Caco-2 (cell line): ENCODE measurements around the gene PRTN3. TPM values are rescaled to one million over a fixed set of nuclear protein-coding genes. Genes with fewer than 3 reads are reported as not detected.

ENCODE experiments used
- BruUV-seq: library from RNA; stranded (reverse); fragments of 400-500 nt; replicated peaks from 2 replicates; lab custom pipeline; 2021; lab: Mats Ljungman, UMichigan
- CTCF ChIA-PET: fragments of 300-600 bp; sonication (Branson Sonifier 250); formaldehyde crosslinking; loops from one replicate; lab custom pipeline; 2022; ENCODE audit warnings: antibody characterized with exemption; lab: Charles Lee
- POLR2A ChIA-PET: fragments of 300-600 bp; sonication (Branson Sonifier 250); formaldehyde crosslinking; loops from one replicate; lab custom pipeline; 2022; ENCODE audit warnings: antibody characterized with exemption; lab: Charles Lee
- DNase-seq, 2 experiments: peaks; one replicate each; pipeline versions ENCODE4 v3.0.0 to v3.0.0-alpha.2; 2020 to 2022
- H3K27me3 ChIP-seq: replicated peaks from 2 replicates; pipeline ENCODE4 v1.6.0; 2011; ENCODE audit warnings: low read length; ENCODE audit not compliant: control insufficient read depth, insufficient read depth
- H3K36me3 ChIP-seq: 2 replicates; pipeline ENCODE4 v1.5.1; 2011; ENCODE audit warnings: low read length; ENCODE audit not compliant: control insufficient read depth, insufficient read depth
- H3K4me1 ChIP-seq: fragments of 250-450 bp; sonication (Bioruptor Pico); 2 replicates; pipeline ENCODE4 v1.5.1; 2020; ENCODE audit warnings: mild to moderate bottlenecking
- H3K4me3 ChIP-seq: 2 replicates; pipeline ENCODE4 v1.5.1; 2011; ENCODE audit warnings: low read depth, mild to moderate bottlenecking, control low read depth, low read length
- H3K9me3 ChIP-seq: fragments of 250-450 bp; sonication (Bioruptor Pico); 2 replicates; pipeline ENCODE4 v1.5.1; 2020; ENCODE audit warnings: mild to moderate bottlenecking, moderate library complexity
- H3K27ac Mint-ChIP-seq: one replicate; pipeline ENCODE4 v1.8.0; 2022; ENCODE audit warnings: mixed read lengths; ENCODE audit not compliant: unreplicated experiment
- H3K27me3 Mint-ChIP-seq: one replicate; pipeline ENCODE4 v1.8.0; 2022; ENCODE audit warnings: mixed read lengths; ENCODE audit not compliant: insufficient read depth, unreplicated experiment
- H3K36me3 Mint-ChIP-seq: one replicate; pipeline ENCODE4 v1.8.0; 2022; ENCODE audit warnings: mild to moderate bottlenecking, mixed read lengths; ENCODE audit not compliant: insufficient read depth, unreplicated experiment
- H3K4me1 Mint-ChIP-seq: one replicate; pipeline ENCODE4 v1.8.0; 2022; ENCODE audit warnings: low read depth, mixed read lengths; ENCODE audit not compliant: unreplicated experiment
- H3K4me3 Mint-ChIP-seq: one replicate; pipeline ENCODE4 v1.8.0; 2022; ENCODE audit warnings: mild to moderate bottlenecking, moderate library complexity, mixed read lengths; ENCODE audit not compliant: unreplicated experiment
- H3K9me3 Mint-ChIP-seq: one replicate; pipeline ENCODE4 v1.8.0; 2022; ENCODE audit warnings: mixed read lengths; ENCODE audit not compliant: unreplicated experiment
- intact Hi-C: fragments of 100-400 bp; cut with micrococcal nuclease; formaldehyde crosslinking; loops from one replicate; pipeline ENCODE4 v1.10.0; 2022; ENCODE audit not compliant: unreplicated experiment
- total RNA-seq: library from RNA; stranded (reverse); gene quantifications from 2 replicates; pipeline ENCODE4 v1.2.3, GENCODE V29; 2022
- TF ChIP-seq, protein P1 (sequence below), 2 experiments: fragments of 200-600 bp in 1 of 2; IDR thresholded peaks; 1 replicate in 1 of 2; 2 replicates in 1 of 2; pipeline versions ENCODE4 v1.5.1 to v1.8.0; 2011 to 2022; ENCODE audit warnings: antibody characterized with exemption in 1 of 2, control low read depth in 1 of 2, inconsistent platforms in 1 of 2, low read depth in 1 of 2, low read length in 1 of 2, mild to moderate bottlenecking in 1 of 2, moderate library complexity in 1 of 2; ENCODE audit not compliant: insufficient read depth in 1 of 2, severe bottlenecking in 1 of 2, unreplicated experiment in 1 of 2

The PRTN3 gene
- total RNA-seq, 1 experiment from 2014 or later, result 0.29 TPM

- POLR2A ChIA-PET, result no interaction called here
- TF ChIP-seq, protein P1, sequence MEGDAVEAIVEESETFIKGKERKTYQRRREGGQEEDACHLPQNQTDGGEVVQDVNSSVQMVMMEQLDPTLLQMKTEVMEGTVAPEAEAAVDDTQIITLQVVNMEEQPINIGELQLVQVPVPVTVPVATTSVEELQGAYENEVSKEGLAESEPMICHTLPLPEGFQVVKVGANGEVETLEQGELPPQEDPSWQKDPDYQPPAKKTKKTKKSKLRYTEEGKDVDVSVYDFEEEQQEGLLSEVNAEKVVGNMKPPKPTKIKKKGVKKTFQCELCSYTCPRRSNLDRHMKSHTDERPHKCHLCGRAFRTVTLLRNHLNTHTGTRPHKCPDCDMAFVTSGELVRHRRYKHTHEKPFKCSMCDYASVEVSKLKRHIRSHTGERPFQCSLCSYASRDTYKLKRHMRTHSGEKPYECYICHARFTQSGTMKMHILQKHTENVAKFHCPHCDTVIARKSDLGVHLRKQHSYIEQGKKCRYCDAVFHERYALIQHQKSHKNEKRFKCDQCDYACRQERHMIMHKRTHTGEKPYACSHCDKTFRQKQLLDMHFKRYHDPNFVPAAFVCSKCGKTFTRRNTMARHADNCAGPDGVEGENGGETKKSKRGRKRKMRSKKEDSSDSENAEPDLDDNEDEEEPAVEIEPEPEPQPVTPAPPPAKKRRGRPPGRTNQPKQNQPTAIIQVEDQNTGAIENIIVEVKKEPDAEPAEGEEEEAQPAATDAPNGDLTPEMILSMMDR (IDR thresholded peaks at IDR 0.05; ENCODE audit: insufficient read depth in 1 of 2, low read depth in 1 of 2, low read length in 1 of 2, severe bottlenecking in 1 of 2, unreplicated experiment in 1 of 2), result no peak
- no peak overlapping the region for H3K4me3 Mint-ChIP-seq
These were observed 15.9 kb upstream of the PRTN3 start for GRCh38 chr19:824885-825284.

DNA sequence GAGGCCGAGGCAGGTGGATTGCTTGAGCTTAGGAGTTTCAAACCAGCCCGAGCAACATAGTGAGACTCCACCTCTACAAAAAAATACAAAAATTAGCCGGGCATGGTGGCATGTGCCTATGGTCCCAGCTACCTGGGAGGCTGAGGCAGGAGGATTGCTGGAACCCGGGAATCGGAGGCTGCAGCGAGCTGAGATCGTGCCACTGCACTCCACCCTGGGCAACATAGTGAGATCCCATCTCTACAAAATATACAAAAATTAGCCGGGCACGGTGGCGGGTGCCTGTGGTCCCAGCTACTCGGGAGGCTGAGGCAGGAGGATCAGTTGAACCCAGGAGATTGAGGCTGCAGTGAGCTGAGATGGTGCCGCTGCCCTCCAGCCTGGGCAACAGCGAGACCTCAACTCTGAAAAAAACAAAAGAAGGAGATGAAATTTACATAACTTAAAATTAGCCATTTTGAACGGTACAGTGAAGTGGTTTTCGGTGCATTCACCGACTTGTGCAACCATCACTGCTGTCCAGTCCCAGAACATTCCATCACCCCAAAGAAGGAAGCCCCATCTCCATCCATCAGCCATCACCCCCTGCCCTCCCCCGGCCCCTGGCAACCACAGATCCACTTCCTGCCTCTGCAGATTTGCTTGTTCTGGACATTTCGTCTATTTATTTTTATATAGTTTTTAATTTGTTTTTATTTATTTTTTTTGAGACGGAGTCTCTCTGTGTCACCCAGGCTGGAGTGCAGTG lies 14.7 kb upstream of the PRTN3 start:
- Histone ChIP-seq H3K9me3 (no peaks in the 10 kb centered on the region), H3K4me1 (no peaks in the 10 kb centered on the region), H3K36me3 (no peaks in the 10 kb centered on the region), H3K27me3 (no peaks in the 10 kb centered on the region), H3K4me3 (no peak overlapping the region)
- no peaks in the 10 kb centered on the region for H3K27me3 Mint-ChIP-seq
- TF ChIP-seq, protein P1 (IDR thresholded peaks at IDR 0.05; ENCODE audit: insufficient read depth in 1 of 2, low read depth in 1 of 2, low read length in 1 of 2, severe bottlenecking in 1 of 2, unreplicated experiment in 1 of 2), result no peak
- ChIA-PET CTCF (no interaction called here), POLR2A (no interaction called here)
- no peak for DNase-seq
- H3K4me3 Mint-ChIP-seq, result no peak overlapping the region
- no TSS peak for BruUV-seq
- H3K27ac Mint-ChIP-seq, result no peak overlapping the region
- H3K9me3 Mint-ChIP-seq, result no peaks in the 10 kb centered on the region
- H3K4me1 Mint-ChIP-seq, result no peaks in the 10 kb centered on the region
- intact Hi-C loops, result no loop called here
- no peaks in the 10 kb centered on the region for H3K36me3 Mint-ChIP-seq

More at GRCh38 chr19:824885-825284, 15.9 kb upstream of the PRTN3 start:
- peaks cover 8% of the 10 kb centered on the region for H3K36me3 Mint-ChIP-seq
- no peak overlapping the region for H3K4me3 ChIP-seq
- CTCF ChIA-PET, result no interaction called here
- no peak for DNase-seq
- no peaks in the 10 kb centered on the region for H3K27me3 ChIP-seq
- H3K27ac Mint-ChIP-seq, result no peak overlapping the region
- no peaks in the 10 kb centered on the region for H3K4me1 ChIP-seq
- BruUV-seq, result no TSS peak
- intact Hi-C loops, result no loop called here
- H3K27me3 Mint-ChIP-seq, result no peaks in the 10 kb centered on the region
- no peaks in the 10 kb centered on the region for H3K36me3 ChIP-seq
- H3K9me3 Mint-ChIP-seq, result no peaks in the 10 kb centered on the region
- H3K4me1 Mint-ChIP-seq, result no peaks in the 10 kb centered on the region
- H3K9me3 ChIP-seq, result no peaks in the 10 kb centered on the region

DNA sequence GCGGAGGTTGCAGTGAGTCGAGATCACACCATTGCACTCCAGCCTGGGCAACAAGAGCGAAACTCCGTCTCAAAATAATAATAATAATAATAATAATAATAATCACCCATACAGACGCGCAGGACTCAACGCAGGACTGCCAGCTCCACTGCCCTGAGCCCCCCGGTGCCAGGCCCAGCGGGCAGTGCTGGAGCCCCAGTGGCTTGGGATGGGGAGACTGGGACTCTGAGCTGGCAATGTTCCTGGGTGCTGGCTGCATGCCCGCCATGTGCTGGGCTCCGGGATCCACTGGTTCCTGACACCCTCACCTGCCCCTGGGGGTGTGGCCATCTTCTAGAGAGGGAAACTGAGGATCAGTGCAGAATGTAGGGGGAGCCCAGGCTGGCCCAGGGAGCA lies 13.5 kb upstream of the PRTN3 start:
- Mint-ChIP-seq H3K4me1 (no peaks in the 10 kb centered on the region), H3K27ac (no peak overlapping the region), H3K27me3 (no peaks in the 10 kb centered on the region), H3K9me3 (no peaks in the 10 kb centered on the region), H3K4me3 (no peak overlapping the region), H3K36me3 (no peaks in the 10 kb centered on the region)
- no peaks in the 10 kb centered on the region for H3K4me1 ChIP-seq
- no peaks in the 10 kb centered on the region for H3K27me3 ChIP-seq
- no peaks in the 10 kb centered on the region for H3K9me3 ChIP-seq
- TF ChIP-seq, protein P1 (IDR thresholded peaks at IDR 0.05; ENCODE audit: insufficient read depth in 1 of 2, low read depth in 1 of 2, low read length in 1 of 2, severe bottlenecking in 1 of 2, unreplicated experiment in 1 of 2), result no peak
- BruUV-seq, result no TSS peak
- ChIA-PET CTCF (no interaction called here), POLR2A (no interaction called here)
- DNase-seq, result no peak
- H3K36me3 ChIP-seq, result no peaks in the 10 kb centered on the region
- H3K4me3 ChIP-seq, result no peak overlapping the region
- intact Hi-C loops, result no loop called here
